Coronary artery (tissue), 2 donors: ENCODE data around the gene SLC47A2.

ENCODE experiments used
- DNase-seq: peaks from one replicate; pipeline ENCODE4 v3.0.0-alpha.2; 2017; ENCODE audit warnings: low spot score
- H3K27ac ChIP-seq, 2 donors: fragments of 200-600 bp; sonication (generic); one replicate each; pipeline ENCODE4 v1.5.1; 2016 to 2019
- H3K4me3 ChIP-seq: fragments of 200-600 bp; sonication (generic); 2 replicates; pipeline ENCODE4 v1.5.1; 2016; ENCODE audit warnings: mild to moderate bottlenecking, moderate library complexity
- TF ChIP-seq, protein P1 (sequence below): fragments of 200-600 bp; sonication (generic); IDR thresholded peaks from one replicate; pipeline ENCODE4 v1.5.1; 2019; ENCODE audit warnings: antibody characterized with exemption

SLC47A2 gene

DNA sequence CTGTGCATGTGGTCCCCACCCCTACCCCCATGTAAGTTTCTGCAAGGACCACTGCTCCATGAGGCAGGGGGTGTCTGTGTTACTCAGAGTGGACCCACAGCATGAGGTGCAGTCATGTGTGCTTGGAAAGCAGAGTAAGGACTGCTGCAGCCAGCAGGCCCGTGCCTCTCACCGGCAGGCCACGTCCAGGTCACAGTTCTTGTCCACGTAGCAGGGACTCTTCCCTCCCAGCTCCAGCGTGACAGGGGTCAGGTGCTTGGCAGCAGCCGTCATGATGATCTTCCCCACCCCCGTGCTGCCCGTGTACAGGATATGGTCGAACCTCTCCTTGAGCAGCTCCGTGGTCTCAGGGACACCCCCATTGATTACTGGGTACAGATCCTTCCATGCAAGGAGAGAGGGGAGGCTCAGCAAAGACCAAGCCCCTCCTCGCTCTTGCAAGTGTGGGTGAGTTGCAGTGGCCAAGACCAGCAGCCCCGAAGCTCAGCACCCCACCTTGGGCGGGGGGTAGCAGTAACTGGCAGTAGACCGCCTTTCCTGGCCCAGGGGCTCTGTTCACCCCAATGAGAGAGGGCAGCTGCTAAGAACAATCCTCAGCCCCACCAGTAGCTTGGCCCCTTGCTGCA lies 25.6 kb upstream of the SLC47A2 start:
- TF ChIP-seq, protein P1, sequence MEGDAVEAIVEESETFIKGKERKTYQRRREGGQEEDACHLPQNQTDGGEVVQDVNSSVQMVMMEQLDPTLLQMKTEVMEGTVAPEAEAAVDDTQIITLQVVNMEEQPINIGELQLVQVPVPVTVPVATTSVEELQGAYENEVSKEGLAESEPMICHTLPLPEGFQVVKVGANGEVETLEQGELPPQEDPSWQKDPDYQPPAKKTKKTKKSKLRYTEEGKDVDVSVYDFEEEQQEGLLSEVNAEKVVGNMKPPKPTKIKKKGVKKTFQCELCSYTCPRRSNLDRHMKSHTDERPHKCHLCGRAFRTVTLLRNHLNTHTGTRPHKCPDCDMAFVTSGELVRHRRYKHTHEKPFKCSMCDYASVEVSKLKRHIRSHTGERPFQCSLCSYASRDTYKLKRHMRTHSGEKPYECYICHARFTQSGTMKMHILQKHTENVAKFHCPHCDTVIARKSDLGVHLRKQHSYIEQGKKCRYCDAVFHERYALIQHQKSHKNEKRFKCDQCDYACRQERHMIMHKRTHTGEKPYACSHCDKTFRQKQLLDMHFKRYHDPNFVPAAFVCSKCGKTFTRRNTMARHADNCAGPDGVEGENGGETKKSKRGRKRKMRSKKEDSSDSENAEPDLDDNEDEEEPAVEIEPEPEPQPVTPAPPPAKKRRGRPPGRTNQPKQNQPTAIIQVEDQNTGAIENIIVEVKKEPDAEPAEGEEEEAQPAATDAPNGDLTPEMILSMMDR = no peak
- Histone ChIP-seq H3K27ac (no peak overlapping the region), H3K4me3 (no peak overlapping the region)
- DNase-seq = no peak

DNA sequence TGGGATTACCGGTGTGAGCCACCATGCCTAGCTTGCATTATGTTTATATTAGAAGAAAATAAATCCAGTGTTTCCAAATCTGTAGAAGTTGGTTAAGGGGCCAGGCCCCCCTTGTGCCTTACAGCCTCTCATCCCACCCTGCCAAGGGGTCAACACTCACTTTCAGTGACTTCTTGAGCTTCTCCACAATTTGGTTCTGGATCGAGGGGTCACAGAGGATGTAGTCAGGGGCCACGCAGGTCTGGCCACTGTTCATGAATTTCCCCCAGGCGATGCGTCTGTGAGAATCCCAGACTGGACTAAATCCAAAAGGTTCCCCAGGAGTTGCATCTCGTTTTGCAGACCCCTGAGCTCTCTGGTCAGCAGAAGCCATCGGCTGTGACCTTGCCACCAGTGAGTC lies 24.5 kb upstream of the SLC47A2 start:
- DNase-seq = no peak
- Histone ChIP-seq H3K27ac (no peak overlapping the region), H3K4me3 (no peak overlapping the region)
- TF ChIP-seq, protein P1 = no peak

DNA sequence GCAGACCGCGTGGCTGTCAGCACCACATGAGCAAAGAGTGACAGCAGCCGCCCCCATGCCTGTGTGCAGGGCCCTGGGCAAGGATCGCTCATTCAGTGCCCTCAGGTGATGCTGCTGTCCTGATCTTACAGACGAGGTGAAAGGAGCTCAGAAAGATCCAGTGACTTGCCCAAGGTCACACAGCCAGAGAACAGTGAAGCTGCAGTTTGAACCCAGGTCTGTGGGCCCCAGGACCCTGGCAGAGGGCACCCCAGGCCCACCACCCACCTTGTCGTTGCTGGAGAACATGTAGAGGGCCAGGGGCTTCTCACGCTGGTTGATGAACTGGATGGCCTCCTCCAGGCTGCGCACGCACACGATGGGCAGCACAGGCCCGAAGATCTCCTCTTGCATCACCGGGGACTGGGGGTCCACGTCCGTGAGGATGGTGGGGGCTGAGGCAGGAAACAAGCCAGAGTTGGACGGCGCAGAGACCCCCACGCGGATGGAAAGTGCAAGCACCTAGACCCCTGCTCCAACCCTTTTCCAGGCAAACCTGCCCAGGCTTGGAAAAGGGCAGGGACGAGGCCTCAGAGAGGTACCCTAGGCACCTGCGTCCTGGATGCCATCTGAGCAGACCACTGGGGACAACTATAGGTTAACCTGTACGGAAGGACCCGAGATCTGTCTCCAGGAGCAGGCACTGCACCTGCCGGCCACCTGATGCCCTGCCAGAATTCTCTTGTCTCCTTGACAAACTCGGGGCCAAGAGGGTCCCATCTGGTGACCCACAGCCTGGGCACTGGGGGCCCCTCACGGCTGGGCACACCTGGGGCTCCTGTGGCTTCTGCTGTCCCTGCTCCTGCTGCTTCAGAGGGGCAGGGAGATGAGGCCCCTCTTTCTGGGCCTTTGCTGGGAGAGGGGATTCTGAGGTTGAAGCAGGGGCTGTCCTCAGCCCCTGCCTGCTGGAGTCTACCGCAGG lies 23.1 kb upstream of the SLC47A2 start:
- H3K27ac ChIP-seq = no peak overlapping the region
- TF ChIP-seq, protein P1 = no peak
- no peak for DNase-seq
- no peak overlapping the region for H3K4me3 ChIP-seq

DNA sequence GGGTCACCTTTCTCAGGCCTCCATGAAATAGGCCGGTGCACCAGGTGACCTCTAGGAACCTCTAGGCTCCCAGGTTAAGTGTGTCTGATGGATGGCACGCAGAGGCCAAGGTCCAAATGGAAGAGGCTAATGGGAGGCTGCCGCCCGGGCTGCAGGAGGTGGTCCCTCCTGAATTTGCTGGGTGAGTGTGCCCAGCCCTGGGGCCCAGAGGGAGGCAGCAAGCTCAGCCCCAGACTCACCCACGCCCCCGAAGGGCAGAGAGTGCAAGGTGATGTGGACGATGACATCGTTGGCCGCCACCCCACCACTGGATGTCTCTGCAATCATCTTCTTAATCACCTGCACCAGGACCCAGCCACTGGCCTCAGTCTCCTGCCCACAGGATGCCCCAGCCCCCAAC lies 22.4 kb upstream of the SLC47A2 start:
- Histone ChIP-seq H3K4me3 (no peak overlapping the region), H3K27ac (no peak overlapping the region)
- TF ChIP-seq, protein P1 = no peak
- DNase-seq = no peak

DNA sequence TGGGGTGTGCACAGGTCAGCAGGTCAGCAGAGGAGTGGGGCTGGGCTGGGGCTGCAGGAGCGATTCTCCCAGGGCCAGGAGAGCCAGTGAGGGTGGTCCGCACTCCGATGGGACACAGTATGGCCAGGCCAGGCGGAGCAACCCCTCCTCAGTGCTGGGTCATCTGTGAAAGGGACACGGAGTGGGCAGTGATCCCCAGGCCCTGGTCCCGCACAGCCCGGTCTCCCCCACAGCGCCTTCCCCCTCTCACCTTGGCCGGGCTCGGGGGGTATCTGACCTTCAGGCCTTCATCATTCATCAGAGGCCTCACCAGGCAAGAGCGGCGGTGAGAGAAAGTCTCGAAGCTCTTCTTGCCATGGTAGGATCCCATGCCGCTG lies 21.7 kb upstream of the SLC47A2 start:
- no peak overlapping the region for H3K27ac ChIP-seq
- TF ChIP-seq, protein P1 = no peak
- H3K4me3 ChIP-seq = no peak overlapping the region
- DNase-seq = no peak

DNA sequence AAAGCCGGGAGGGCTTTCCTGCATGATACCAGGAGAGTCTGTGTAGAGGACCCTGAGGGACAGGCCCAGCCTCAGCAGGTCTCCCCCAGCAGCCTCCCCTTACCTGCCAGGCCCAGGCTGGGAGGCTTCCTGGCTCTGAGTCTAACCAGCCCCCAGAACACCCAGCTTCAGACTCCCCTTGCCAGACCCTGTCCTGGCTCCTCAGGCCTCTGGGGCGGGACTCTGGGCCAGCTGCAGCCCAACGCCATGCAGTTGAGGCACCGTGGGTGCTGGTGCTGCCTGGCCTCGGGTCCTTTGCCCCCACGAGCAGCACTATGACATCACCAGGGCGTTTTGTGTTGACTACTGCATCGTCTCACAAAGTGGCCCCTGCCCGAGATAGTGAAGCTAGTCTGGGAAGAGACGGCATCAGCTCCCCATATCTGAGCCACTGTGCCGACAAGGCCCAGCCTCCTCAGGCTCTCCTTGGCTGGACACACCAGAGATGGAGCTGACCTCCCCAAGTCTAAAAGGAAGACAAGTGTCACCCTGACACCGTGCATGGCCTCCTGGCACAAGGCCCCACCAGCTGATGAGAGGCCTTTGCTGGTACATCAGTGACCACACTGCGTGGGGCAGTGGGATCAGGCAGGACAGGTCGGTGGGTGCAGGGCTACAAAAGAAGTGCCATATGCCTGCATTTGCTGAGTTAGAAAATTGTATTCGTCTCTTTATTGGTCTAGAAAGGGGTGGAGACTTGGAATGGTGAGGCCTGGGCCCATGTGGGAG lies 21.1 kb upstream of the SLC47A2 start:
- DNase-seq = no peak

More for the DNA sequence above, 21.1 kb upstream of the SLC47A2 start:
- Histone ChIP-seq H3K27ac (no peak overlapping the region), H3K4me3 (no peak overlapping the region)
- TF ChIP-seq, protein P1 = no peak
